GM18907 (cell line): ENCODE measurements around the gene CHCT1.

Experiments
- ATAC-seq: cut with Tn5 transposase; IDR thresholded peaks from one replicate; pipeline ENCODE4 v1.9.1; 2021; ENCODE audit warnings: mild to moderate bottlenecking, moderate library complexity; ENCODE audit not compliant: unreplicated experiment

Gene CHCT1

GRCh38 chr17:60439501-60439900, 17.2 kb downstream of the CHCT1 start:
- ATAC-seq = no peak

GRCh38 chr17:60442271-60443173, 20.2 kb downstream of the CHCT1 start:
- no peak for ATAC-seq

- ATAC-seq = no peak
Observed at GRCh38 chr17:60443713-60444112, 21.4 kb downstream of the CHCT1 start.

- ATAC-seq = no peak
Observed at GRCh38 chr17:60445144-60445543, 22.9 kb downstream of the CHCT1 start.

- no peak for ATAC-seq
Observed at GRCh38 chr17:60447375-60447774, 25.1 kb downstream of the CHCT1 start.

- ATAC-seq = no peak
Observed at GRCh38 chr17:60451071-60451470, 28.8 kb downstream of the CHCT1 start.

GRCh38 chr17:60451965-60452364, 29.7 kb downstream of the CHCT1 start:
- no peak for ATAC-seq

GRCh38 chr17:60455378-60455777, 33.1 kb downstream of the CHCT1 start:
- no peak for ATAC-seq

GRCh38 chr17:60457148-60457547, 34.9 kb downstream of the CHCT1 start:
- ATAC-seq = no peak

GRCh38 chr17:60461584-60461983, 39.3 kb downstream of the CHCT1 start:
- no peak for ATAC-seq

GRCh38 chr17:60463157-60463835, 41.0 kb downstream of the CHCT1 start:
- no peak for ATAC-seq

GRCh38 chr17:60464343-60464742, 42.1 kb downstream of the CHCT1 start:
- ATAC-seq = no peak

GRCh38 chr17:60468371-60468770, 46.1 kb downstream of the CHCT1 start:
- no peak for ATAC-seq

GRCh38 chr17:60471451-60471850, 49.2 kb downstream of the CHCT1 start:
- ATAC-seq = no peak

GRCh38 chr17:60472449-60472848, 50.2 kb downstream of the CHCT1 start:
- no peak for ATAC-seq

GRCh38 chr17:60473788-60474187, 51.5 kb downstream of the CHCT1 start:
- ATAC-seq = no peak
